ENCODE data around the gene KCNV2. TPM values are rescaled to one million over a fixed set of nuclear protein-coding genes. Genes with fewer than 3 reads are reported as not detected.

The KCNV2 gene
- total and polyA plus RNA-seq, 2 of the 13 experiments (the other 11 are each of a cell fraction or from before 2014, with no cell fraction given), result not detected

GRCh38 chr9:2693056-2693455 is 24.3 kb upstream of the KCNV2 start:
- FAIRE-seq, result no peak
- in situ Hi-C loops (cut with HindIII; ENCODE audit: extremely low pct_ligation_motif_present, low pct_unique_long_range_greater_than_20kb), result no loop called here
- WGBS (ENCODE audit: low lambda C conversion rate), result 95% methylated on average over 3 of the region's 3 CpGs
- Histone ChIP-seq H3K36me3 (replicated peaks in 1 of 2; ENCODE audit: control insufficient read depth in 1 of 2, insufficient read depth in 2 of 2, low read length in 2 of 2) (no peaks in the 10 kb centered on the region), H3K79me2 (ENCODE audit: insufficient read depth, low read length) (no peaks in the 10 kb centered on the region), H2AFZ (ENCODE audit: low read length) (no peak overlapping the region), H3K9me3 (ENCODE audit: low read length) (no peaks in the 10 kb centered on the region), H4K20me1 (ENCODE audit: insufficient read depth, low read length) (no peaks in the 10 kb centered on the region), H3K27me3 (ENCODE audit: control insufficient read depth in 1 of 2, insufficient read depth in 2 of 2, low read length in 2 of 2) (no peaks in the 10 kb centered on the region), H3K9ac (ENCODE audit: insufficient read depth, low read depth, low read length) (no peak overlapping the region), H3K4me2 (ENCODE audit: low read depth, low read length) (no peak overlapping the region), H3K4me3 (replicated peaks in 1 of 3; ENCODE audit: insufficient read depth in 1 of 3, low read depth in 2 of 3, low read length in 3 of 3) (no peak overlapping the region), H3K4me1 (ENCODE audit: insufficient read depth, low read length) (no peaks in the 10 kb centered on the region), H3K27ac (ENCODE audit: extremely low read length, insufficient read depth, low read length) (no peak overlapping the region)
- no TSS peak for BruUV-seq (replicated peaks)
- ATAC-seq, result no peak
- no peak for DNase-seq (ENCODE audit: low spot score)
- intact Hi-C loops (cut with micrococcal nuclease; ENCODE audit: unreplicated experiment), result no loop called here
- ChIA-PET POLR2A (no interaction called here), CTCF (ENCODE audit: low intra/inter-chr PET ratio, low total read pairs) (no interaction called here)
- no peak for TF ChIP-seq ZBTB40 (IDR thresholded peaks at IDR 0.05)
- no peak for TF ChIP-seq ZBTB40 (CRISPR knock-in tag; IDR thresholded peaks at IDR 0.05)
- TF ChIP-seq FOXC1 (CRISPR knock-in tag; IDR thresholded peaks at IDR 0.05; ENCODE audit: borderline replicate concordance), result no peak
- TF ChIP-seq ZNF543 (CRISPR knock-in tag; IDR thresholded peaks at IDR 0.05), result no peak
- TF ChIP-seq KLF12 (CRISPR knock-in tag; IDR thresholded peaks at IDR 0.05; ENCODE audit: borderline replicate concordance), result no peak
- TF ChIP-seq ZBTB8A (CRISPR knock-in tag; IDR thresholded peaks at IDR 0.05; ENCODE audit: borderline replicate concordance, low read depth), result no peak
- no peak for TF ChIP-seq PPARG (CRISPR knock-in tag; conservative IDR thresholded peaks at IDR 0.05)
- TF ChIP-seq ZNF572 (CRISPR knock-in tag; IDR thresholded peaks at IDR 0.05), result no peak
- no peak for TF ChIP-seq ZNF367 (CRISPR knock-in tag; IDR thresholded peaks at IDR 0.05; ENCODE audit: borderline replicate concordance)
- no peak for TF ChIP-seq PRDM10 (CRISPR knock-in tag; IDR thresholded peaks at IDR 0.05; ENCODE audit: low read depth)
- no peak for TF ChIP-seq ATF7 (IDR thresholded peaks at IDR 0.05)
- no peak for TF ChIP-seq ATF7 (CRISPR knock-in tag; IDR thresholded peaks at IDR 0.05)
- TF ChIP-seq TEAD2 (CRISPR knock-in tag; IDR thresholded peaks at IDR 0.05), result no peak
